GM19043 (cell line): ENCODE measurements around the gene DNMT3B.

Source experiments
- ATAC-seq: cut with Tn5 transposase; IDR thresholded peaks from one replicate; pipeline ENCODE4 v1.9.1; 2021; ENCODE audit warnings: low read depth; ENCODE audit not compliant: unreplicated experiment

DNMT3B gene

GRCh38 chr20:32849577-32849976, 87.4 kb downstream of the DNMT3B start:
- no peak for ATAC-seq

- no peak for ATAC-seq
Measured at GRCh38 chr20:32855387-32855786, 93.2 kb downstream of the DNMT3B start.

GRCh38 chr20:32858189-32858588, 96.0 kb downstream of the DNMT3B start:
- no peak for ATAC-seq
